ENCODE measurements around the gene PTP4A1.

PTP4A1 gene

DNA sequence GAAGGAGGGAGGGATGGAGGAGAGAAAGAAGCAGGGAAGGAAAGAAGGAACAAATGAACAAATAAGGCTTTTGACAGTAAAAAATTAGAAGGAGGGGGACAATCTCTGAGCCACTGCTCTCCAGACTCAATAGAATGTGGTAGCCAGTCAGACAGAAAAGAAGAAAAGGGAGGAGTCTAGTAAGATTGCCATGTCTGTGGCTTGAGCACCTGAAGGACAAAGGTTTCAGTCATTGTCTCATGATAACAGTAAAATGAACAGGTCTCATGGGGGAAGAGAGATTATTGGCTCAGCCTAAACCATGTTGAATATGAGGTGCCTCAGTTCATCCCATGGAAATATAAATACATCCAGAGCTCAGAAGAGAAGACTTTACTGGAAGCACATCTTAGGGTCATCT, 14.0 kb upstream of the PTP4A1 start:
- no peak for DNase-seq

DNA sequence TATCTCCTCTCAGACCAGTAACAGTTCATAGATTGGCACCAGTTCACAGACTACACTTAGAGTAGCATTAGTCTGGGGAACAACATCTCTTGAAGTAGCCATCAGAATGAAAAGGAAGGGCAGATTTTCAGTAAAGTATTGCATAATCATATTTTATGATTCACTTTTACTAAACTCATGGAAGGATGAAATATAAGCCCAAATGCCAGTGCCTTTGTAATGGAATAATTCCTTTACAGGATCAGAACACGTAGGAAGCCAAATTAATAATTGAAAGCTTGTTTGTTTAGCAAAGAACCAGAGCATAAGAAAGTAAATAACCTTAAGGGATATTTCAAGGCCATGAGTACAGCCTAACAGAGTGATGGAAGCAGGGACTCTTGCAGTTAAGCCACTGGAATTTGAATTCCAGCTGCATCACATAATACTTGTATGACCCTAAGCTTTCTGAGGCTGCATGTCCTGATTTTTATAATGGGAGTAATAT, 11.4 kb upstream of the PTP4A1 start:
- DNase-seq: no peak

DNA sequence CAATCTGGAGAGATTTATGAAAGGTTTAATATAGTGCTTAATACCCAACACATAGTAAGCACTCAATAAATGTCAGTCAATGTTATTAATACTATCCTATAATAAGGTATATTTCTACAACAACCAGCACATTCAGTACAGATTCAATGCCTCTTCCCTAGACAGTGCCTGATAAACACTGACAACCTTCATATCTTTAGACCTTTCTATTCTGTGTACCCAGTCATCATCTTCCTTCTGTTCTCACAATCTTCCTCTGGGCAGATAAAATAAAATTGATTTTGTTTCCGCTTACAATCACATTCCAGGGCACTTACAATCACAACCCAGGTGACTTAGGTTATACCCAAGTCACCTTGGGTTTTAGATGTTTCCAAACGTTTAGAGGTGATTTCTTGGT, 11.0 kb upstream of the PTP4A1 start:
- no peak for DNase-seq

DNA sequence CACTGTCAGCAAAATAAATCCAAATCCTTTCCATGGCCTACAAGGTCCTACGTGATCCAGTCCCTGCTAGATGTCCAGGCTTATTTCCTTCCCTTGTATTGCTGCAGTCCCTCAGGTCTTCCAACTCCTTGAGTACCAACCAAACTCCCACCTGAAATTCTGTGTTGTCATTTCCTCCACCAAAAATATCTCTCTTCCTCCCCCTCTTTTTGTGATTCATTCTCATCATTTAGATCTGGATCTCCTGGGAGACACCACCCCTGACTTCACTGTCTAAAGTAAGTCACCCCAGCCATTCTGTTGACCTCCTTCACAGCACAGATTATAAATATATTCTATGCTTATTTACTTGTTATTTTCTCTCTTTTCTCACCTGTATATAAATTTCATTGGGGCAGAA, 9.0 kb upstream of the PTP4A1 start:
- no peak for DNase-seq

DNA sequence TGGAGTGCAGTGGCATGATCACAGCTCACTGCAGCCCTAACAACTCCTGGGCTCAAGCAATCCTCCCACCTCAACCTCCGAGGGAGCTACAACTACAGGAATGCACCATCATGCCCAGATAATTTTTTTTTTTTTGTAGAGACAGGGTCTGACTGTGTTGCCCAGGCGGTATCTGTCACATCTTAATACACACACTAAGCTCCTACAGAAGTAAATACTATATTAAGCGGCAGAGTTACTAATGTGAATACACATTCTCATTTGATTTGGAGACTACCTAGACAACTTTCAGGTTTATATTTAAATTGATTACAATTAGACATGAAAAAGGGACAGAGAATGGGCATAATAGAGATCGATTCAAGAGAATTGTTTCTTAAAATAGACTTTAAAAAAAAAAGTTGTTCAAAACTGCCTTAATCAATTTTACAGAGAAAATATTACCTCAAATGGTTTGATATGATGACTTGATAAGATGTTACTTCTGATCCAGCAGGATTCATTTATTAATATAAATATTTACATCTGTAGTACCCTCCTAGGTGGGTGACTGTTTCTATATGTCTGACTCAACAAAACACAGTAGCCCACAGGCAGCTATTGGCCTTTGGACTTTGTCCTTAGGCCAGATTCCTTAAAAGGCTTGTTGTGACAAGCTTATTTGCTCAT, 7.1 kb upstream of the PTP4A1 start:
- no peak for DNase-seq

DNA sequence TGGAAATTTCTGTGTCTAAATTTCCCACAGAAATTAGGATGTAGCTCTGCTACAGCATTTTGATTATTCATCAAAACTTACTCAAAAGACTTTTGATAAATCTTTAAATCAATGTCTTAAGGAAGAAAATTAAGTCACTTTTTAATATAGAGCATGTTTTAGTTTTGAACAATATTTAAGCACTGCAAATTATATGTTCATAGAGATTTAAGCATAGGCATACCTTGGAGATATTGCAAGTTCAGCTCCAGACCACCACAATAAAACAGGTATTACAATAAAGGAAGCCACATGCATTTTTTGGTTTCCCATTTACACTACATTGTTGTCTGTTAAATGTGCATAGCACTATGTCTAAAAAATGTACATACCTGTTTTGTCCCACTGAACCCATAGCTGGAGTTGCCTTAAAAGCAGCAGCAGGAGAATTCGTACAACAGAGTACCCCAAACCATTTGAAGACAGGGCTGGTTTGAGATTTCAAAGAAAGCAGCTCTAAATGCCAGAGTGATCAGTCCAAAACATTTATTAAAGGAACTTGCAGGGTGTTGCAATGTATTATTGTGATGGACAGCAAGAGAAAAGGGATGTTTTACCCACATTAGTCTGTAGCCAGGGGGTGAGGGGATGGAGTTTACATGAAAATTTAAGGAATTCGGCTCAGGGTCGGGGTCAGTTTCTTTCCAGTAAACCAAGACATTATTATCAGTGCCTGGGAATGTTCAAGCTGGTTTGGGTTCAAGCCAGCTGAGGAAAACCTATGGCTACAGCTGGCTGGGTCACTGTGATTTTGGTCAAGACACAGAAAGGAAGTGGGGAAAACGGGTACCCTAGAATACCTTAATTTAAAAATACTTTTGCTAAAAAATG, 6.3 kb upstream of the PTP4A1 start:
- no peak for DNase-seq

DNA sequence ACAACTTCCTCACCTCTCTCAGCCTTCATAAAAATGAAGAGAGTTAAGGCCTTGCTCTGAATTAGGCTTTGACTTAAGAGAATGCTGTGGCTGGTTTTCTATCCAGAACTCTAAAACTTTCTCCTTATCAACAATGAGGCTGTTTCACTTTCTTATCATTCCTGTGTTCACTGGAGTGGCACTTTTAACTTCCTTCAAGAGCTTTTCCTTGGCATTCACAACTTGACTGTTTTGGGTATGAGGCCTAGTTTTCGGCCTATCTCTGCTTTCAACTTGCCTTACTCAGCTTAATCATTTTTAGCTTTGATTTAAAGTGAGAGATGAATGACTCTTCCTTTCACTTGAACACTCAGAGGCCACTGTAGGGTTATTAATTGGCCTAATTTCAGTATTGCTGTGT, 4.3 kb upstream of the PTP4A1 start:
- DNase-seq: no peak

DNA sequence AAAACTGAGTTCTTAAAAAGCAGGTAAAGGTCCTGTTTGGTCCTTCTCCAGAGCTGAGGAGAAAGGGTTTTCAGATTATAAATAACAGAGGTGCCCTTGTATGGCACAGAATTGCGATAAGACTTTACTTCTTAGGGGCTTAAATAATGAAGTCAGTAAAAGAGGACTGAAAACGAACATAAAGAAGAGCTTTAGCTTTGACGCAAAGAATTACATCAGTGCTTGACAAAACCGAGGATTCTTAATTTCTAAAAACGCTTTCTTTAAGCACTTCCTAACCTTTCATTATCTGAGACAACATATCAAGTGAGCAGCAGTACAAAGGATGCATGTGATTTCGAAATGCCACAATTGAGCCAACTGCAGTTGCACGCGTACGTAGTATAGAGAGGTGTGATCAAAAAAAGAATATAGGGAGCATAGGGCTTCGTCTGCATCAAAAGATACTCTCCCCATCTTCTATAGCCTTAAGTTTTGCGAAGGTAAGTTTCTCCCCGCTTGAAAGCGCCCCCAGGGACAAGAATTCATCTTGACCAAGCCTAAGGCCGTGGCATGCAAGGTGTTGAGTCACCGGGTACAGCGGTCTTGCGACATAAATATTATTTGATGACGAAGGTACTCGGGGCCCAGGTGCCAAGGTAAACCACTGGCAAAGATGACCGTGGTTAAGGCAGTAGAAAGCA, 778 bp upstream of the PTP4A1 start:
- DNase-seq: peak; percentile 52

DNA sequence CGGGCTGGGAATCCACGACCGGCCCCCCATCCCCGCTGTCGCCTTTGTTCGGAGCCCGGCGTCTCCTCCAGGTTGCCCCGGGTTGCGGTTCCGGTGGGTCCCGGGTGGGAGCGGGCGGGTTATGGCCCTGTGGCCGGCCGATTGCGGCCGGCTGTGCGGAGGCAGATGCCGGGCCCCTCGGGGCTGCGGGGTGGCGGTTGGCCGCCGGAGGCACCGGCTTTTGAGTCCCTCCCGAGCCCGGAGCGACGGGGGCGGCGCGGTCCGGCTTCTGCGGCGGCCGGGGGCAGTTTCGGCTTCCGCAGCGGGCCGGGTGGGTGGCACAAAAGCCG, 431 bp downstream of the PTP4A1 start:
- no peak for DNase-seq

DNA sequence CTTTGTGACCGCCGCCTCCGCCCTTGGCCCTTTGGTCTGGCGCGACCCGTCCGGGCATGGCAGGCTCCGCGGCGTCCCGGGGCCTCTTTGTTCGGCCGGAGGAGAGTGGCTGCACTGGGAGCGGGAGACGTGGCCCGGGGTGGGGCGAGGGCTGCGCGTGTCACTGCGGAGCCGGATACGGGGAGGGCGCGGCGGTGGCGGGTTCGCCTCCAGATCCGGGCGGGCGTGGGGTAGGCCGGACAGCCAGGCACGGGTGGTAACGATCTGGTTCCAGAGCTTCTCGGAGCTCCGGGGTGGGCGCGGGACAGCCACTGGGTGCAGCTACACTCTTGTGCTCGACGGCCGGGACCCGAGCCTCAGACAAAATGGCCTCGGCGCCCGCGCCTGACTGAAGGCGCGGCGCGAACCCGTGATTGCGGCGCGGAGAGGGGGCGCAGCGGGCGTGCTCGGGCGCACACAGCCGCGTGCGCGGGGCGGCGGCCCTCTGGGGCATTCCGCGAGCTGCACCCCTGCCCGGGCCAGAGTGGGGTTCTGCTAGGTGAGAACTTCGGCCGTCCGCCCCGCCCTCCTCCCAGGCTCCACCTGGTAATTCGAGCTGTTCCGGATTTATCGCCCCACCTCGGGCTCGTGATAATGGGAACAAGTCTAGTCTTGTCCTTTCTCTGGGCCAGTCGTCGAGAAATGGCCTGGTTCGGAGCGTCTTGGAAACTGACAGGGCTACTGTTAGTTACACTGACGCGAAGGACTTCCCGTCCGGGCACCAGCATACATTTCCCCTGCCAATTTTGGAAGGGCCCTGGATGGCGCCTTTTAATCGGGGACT, 1.0 kb downstream of the PTP4A1 start:
- peak; percentile 76 for DNase-seq

DNA sequence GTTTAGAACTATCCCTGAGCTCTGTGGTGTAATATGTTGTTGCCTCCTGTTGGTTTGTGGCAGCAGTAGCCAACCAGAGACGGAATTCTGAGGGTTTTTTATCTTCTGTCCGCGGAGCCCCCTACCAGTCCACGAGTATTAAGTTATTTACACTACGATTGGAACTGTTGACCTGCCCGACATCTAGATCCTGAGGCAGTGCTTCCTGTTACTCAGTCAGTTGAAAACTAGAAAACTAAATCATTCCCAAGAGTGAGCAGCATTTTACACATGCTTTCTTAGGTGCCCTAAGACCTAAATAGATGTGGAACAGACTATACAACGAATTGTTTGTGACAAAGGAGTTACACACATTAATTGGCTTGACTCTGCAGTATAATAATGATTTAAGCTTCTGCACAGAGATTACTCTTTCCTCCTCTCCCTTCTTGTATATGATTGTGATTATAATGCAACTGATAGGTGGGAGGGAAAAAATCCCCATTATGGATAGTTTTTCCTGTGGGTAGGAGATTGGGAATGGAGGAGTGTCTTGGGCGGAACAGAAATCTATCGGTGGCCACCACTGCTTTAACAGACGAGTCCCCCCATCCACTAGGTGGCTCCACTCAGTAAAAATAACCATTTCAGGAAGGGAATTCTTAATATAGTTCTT, 1.7 kb downstream of the PTP4A1 start:
- peak; percentile 54 for DNase-seq

DNA sequence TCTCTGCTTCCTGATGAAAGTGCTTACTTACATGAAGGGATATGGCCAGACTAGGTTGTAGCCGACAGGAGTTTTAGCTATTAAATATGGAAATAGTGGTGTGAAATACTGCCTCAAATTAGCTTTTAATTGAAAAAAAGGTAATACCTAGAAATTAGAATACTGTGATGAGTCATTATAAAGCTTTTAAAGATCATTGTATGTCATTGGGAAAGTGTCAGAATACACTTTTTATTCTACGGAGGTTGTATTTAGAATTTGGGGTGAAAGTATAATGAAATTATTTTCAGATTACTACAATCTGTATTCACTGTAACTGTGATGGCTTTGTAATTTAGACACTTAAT, 2.2 kb downstream of the PTP4A1 start:
- no peak for DNase-seq

DNA sequence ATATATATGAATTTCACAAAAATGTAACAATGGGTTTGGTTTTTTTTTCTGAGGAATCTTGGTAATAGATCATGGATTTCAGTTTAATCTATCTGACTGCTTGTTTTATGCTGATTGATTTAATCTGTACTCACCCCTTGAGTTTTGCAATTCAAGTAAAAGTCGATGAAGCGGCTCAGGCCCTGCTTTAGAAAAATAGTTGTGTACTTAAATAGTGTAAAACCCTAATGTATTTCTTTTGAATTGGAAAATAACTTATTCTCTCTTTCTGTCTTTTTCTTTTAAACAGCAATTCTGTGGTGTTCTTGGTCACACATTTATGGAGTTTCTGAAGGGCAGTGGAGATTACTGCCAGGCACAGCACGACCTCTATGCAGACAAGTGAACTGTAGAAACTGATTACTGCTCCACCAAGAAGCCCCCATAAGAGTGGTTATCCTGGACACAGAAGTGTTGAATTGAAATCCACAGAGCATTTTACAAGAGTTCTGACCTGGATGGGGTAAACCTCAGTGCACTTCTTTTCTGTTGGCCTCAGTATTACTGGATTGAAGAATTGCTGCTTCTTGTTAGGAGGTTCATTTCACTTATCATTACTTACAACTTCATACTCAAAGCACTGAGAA, 4.0 kb downstream of the PTP4A1 start:
- DNase-seq: no peak

DNA sequence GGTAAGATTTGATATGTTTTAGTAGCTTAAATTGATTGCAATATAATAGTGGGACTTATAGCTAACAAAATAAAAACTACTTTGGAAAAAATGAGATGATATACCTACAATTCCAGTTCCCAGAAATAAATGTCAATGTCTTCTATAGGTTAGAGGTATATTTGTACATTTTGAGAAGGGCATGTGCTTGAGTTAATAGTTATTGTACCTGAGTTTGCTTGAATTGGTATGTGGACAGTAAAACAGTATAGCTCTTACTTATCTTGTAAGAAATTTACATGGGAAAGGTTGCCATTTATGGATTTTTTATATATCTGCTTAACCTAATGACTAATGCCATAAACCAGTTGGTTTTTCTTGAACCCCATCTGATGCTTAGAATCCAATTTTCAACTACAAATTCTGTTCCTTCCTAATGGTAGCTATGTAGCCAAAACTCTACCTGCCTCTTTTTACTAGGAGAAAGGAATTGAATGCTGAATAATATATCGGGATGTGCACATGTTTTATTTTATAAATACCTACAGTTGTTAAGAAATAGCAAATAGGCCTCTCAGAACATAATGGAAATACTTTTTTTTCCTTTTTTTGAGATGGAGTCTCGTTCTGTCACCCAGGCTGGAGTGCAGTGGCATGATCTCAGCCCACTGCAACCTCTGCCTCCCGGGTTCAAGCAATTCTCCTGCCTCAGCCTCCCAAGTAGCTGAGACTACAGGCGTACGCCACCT, 4.9 kb downstream of the PTP4A1 start:
- DNase-seq: no peak

DNA sequence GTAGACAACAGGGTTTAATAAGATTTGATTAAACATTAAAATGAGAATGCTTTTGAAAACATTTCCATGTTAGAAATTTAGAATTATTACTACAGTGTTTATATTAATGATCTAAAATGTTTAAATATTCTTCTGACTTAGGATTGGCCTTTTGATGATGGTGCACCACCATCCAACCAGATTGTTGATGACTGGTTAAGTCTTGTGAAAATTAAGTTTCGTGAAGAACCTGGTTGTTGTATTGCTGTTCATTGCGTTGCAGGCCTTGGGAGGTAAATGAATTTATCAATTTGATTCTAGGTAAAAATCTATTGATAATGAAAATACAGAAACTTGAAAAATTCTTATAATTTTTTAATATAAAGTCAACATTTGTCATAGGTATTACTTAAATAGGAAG, 6.5 kb downstream of the PTP4A1 start:
- no peak for DNase-seq

DNA sequence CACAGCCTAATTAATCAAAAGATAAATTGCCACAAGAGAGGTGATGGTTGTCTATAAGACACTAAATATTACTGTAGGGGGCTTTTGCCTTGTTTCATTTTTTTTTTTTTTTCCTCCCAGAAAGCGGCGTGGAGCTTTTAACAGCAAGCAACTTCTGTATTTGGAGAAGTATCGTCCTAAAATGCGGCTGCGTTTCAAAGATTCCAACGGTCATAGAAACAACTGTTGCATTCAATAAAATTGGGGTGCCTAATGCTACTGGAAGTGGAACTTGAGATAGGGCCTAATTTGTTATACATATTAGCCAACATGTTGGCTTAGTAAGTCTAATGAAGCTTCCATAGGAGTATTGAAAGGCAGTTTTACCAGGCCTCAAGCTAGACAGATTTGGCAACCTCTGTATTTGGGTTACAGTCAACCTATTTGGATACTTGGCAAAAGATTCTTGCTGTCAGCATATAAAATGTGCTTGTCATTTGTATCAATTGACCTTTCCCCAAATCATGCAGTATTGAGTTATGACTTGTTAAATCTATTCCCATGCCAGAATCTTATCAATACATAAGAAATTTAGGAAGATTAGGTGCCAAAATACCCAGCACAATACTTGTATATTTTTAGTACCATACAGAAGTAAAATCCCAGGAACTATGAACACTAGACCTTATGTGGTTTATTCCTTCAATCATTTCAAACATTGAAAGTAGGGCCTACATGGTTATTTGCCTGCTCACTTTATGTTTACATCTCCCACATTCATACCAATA, 7.8 kb downstream of the PTP4A1 start:
- no peak for DNase-seq

DNA sequence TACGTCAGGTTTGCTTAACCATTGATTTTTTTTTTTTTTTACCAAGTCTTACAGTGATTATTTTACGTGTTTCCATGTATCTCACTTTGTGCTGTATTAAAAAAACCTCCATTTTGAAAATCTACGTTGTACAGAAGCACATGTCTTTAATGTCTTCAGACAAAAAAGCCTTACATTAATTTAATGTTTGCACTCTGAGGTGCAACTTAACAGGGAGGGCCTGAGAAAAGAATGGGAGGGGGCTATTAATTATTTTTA, 8.4 kb downstream of the PTP4A1 start:
- DNase-seq: no peak

DNA sequence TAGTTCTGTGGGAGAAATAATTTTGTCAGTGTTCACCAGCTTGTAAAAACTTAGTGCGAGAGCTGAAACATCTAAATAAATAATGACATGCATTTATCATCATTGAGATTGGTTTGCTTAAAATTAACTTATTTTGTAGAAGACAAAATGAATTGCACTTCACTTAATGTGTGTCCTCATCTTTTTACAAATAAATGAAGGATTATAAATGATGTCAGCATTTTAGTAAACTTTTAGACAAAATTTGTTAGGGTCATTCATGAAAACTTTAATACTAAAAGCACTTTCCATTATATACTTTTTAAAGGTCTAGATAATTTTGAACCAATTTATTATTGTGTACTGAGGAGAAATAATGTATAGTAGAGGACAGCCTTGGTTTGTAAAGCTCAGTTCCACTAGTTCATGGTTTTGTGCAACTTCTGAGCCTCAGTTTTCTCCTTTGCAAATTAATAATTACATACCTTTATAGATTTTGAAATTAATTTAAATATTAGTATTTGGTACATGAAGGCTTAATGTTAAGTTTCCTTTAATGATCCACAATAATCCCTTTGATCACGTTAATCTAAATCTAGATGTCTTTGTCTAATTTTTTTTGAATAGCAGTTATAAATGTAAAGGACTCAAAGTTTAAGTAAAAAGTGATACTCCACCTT, 9.2 kb downstream of the PTP4A1 start:
- DNase-seq: no peak

DNA sequence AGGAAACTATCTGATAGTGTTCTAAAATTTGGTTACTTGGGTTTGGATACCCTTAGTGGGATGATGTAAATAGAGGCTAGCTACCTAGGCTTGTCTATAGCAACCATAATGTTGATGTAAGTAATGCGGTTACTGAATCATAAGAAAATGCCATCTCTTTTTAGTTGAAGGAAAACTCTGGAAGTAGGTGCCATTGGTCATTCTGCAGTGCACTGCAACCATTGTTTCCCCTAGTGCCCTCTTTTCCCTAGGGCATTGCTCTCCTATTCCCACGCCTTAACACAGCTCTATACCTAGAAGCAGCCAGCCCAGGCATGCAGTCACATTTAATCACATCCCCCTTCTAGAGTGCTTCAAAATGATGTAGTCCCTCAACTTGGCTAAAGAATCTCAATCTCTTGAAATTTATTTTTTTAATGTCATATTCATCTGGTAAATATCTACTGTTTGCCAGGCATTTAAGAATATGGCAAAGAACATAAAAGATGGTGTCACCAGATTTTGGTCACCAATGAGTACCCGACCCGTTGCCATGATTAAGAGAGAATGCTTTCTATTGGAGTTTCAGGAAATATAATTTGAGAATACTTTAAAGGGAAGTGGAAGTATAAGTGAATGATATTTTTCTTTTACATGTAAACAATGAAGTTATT, 10.4 kb downstream of the PTP4A1 start:
- DNase-seq: no peak

DNA sequence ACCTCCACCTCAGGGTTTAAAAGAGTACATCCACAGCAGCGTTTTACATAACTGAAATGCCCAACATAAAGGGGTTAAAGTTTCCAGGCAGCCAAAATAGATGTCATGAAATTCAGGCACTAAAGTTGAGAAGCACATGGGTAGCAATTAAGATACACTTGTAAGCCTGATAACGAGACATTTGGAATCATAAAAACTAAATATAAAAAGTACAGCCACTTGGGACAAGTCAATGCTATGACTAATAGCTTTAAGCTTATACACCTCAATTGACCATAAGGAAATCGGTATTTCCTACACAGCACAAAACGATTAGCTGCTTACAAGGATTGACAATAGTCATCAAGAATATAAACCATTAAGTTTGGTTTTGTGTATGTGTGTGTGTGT, 11.8 kb downstream of the PTP4A1 start:
- no peak for DNase-seq
